Right renal cortex interstitium (tissue), 3 donors: ENCODE data around the gene OR9Q1. TPM values are rescaled to one million over a fixed set of nuclear protein-coding genes. Genes with fewer than 3 reads are reported as not detected.

Source experiments
- DNase-seq, 3 donors: peaks; one replicate each; pipeline ENCODE4 v3.0.0-alpha.2; 2013; ENCODE audit warnings: low read depth in 3 of 3, low spot score in 2 of 3
- polyA plus RNA-seq, 3 donors: library from polyadenylated mRNA; unstranded; fragments of 120-200 nt; gene quantifications; one replicate each; pipeline ENCODE4 v1.2.1, GENCODE V29; 2013; ENCODE audit not compliant: insufficient read length in 3 of 3

The OR9Q1 gene
- polyA plus RNA-seq, 3 donors = not detected

DNA sequence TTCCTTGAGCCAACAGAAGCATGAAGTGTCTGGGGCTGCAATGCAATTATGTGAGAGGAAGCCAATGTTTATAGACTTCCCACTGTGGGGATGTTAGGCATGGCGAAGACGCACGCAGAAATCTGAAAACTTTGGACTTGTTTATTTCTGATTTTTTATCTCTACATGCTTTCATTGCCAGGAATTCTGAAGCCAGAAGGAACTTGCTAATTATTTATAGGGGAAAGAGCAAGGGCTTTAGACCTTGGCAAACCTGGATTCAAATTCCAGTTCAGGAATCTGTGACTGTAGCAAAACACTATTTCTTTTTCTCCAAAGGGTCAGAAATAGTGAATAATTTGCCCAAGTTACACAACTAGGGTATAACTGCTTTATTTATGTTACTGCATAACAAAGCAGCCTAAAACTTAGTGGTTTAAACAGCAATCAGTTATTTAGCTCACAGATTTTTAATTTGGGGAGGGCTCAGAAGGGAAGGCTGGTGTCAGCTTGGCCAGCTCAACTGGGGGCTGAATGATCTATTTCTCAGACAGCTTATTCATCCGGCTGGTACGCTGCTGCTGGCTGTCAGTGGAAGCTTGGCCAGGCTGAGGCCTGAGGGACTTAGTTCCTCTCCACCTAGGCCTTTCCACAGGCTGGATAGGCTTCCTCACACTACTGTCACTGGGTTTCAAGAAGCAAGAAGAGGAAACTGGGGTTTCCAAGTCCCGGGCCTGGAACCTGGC, 5.2 kb downstream of the OR9Q1 start:
- DNase-seq = no peak

DNA sequence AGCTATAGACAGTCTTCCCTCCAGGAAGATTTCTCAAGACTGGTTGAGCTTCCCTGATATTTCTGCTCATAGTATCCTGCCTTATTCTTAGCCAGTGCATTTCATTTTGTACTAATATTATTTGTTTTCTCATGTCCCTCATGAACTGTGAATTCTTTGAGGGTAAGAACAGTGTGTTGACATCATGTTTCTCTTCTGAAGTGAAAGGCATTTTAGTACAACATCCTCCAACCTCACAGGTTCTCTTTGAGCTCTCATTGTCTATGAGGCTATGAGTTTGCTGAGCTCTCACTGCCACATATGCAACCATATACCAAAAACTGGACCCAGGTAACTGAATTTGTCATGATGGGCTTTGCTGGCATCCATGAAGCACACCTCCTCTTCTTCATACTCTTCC, 7.0 kb downstream of the OR9Q1 start, which contains the start of gene OR6Q1:
Gene OR6Q1, plus strand, starts transcription at position 301 of the 400 bp plus-strand sequence. Its CDS starts 0 bp downstream, at position 301.
- no peak for DNase-seq

DNA sequence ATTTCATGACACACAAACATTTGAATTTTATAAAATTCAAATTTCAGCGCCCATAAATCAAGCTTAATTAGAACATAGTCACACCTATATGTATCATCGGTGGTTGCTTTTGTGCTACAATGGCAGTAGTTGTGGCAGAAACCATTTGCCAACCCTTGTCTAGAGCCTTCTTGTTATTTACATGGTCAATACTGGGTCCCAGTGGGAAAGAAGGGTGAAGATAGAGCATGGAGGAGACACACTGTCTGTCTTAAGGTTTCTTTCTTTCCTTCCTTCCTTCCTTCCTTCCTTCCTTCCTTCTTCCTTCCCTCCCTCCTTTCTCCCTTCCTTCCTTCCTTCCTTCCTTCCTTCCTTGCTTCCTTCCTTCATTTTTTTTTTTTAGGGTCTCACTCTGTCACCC, 10.8 kb downstream of the OR9Q1 start:
- DNase-seq = no peak

DNA sequence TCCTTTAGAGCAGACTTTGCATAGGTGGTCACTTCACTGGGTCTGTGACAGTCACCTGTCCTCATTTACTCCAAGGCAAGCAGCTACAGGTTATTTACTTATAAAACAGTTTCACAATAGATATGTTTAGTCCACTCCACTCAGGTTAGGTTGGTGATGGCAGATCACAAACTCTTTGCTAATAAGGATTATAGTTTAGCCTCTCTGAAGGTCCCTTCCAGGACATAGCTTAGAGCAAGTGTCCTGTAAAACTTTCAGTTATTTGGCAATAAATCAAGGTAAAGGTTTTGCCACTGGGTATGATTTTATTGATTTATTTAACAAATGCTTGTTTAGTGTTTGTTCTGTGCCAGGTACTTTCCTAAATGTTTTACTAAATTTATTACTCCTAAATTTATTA, 15.9 kb downstream of the OR9Q1 start:
- no peak for DNase-seq

DNA sequence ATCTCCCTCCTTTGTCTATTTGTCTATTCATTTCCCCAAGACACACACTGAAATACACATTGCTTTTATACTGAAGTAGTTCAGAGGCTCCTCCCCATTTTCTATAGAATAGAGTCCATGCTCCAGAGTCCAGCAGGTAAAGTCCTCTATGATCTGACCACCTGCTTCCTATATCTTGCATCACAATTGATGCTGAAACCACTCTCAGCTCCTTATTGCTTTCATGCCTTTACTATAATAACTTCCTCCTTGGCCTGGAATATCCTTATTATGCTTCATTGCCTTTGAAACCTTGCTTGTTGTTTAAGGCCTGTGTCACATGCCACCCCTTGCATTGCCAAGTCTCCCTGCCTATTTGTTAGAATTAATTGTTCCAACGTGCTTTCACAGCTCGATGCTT, 19.7 kb downstream of the OR9Q1 start:
- DNase-seq = no peak

DNA sequence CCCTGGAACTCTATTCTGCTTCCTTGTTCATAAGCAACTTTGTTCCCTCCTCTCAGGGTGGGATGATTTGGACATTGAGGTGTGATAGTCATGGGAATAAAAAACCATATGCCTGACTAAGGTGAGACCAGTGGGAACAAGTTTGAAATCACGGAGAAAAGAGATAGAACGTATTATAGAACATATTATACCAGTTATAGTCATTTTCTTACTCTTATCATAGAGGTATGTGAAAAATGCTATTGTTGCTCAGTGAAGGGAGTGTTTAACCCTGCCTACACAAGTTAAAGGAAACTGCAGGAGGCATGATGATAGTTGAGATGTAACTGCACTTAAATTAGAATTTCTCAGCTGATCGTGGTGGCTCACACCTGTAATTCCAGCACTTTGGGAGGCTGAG, 22.6 kb downstream of the OR9Q1 start:
- DNase-seq = no peak

DNA sequence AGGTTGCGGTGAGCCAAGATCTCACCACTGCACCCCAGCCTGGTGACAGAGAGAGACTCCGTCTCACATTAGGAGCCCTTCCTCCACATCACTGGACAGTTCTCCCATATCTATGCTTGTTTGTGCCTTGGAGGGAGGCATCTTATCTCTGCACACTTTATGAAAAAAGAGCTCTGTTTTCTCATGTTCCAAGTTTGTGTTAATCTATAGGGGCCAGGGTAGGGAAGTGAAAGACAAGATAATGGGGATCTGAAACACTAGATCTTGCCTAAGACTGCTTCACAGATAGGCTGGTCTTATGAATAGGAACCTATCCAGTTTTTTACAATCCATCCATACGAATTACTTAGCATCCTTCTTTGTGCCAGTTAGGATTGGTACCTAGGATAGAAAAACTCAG, 24.1 kb downstream of the OR9Q1 start:
- DNase-seq = no peak

DNA sequence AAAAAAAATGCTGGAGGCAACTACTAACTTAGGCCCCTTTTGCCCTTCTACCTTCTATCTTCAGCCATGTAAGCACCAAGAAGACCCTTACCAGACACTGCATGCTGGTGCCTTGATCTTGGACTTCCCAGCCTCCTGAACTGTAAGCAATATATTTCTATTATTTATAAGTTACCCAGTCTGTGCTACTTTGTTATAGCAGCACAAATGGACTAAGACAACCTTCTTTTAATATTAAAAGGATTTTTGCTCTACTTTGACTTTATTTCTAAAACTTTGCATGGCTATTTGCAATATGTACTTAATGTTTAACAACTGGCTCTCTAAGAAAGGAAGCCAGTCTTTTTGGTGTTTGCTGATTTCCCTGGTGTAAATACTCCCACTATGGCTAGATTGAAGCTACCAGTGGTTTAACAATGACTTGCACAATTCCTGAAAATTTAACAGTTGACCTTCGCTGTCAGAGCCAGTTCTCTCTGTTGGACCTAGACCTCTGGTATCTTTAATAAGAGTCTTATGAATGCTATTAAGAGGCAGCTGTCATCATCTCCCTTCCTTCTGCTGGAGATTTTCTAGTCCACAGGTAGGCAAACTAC, 32.2 kb downstream of the OR9Q1 start:
- no peak for DNase-seq

DNA sequence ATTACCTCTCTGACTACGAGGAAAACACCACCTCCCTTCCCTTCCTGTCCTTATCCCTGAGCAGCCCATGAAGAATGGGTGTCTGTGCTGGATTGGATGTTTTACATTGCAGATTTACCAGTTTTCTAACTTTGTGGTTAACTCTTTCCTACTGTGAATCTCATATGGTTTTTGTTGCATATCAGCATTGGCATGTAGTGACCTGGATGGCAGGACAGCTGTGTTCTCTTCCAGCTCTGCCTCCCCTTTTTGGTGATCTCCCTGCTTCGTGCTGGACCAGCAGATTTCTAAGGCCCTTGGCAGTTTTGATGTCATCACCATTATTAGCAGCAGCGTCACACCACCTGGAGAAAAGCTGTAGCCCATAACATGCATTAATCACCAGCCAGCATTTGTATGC, 33.8 kb downstream of the OR9Q1 start:
- no peak for DNase-seq

DNA sequence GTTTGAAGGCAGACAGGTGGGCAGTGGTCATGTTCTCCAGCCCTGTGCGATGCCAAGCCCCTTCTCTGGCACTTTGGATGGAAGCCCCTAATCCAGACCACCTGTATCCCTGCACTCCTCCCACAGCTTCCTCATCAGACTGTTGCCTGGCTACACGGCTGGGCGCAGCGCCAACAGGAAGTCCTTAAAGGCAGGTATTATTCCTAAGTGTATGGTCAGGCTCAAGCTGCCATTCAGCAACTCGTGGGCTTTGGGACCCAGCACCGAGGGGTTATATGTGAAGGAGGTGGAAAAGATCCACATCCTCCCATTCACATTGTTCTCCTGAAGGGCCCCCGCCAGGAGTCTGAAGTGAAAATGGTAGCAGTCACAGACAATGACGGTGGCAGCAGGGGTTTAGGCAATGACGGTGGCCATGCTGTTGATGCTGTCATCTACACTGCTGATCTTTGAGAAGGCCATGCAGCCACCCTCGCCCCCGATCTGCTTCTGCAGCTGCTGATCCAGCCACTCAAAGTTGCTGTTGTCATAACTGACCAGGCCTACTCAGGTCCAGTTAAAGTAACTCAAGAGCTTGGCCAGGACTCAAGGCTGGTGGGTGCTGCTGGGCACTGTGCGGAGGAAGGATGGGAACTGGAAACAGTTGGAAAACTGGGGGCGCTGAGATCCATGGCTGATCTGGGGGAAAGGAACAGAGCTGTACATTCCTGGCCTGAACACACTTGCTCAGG, 34.8 kb downstream of the OR9Q1 start:
- DNase-seq = no peak

DNA sequence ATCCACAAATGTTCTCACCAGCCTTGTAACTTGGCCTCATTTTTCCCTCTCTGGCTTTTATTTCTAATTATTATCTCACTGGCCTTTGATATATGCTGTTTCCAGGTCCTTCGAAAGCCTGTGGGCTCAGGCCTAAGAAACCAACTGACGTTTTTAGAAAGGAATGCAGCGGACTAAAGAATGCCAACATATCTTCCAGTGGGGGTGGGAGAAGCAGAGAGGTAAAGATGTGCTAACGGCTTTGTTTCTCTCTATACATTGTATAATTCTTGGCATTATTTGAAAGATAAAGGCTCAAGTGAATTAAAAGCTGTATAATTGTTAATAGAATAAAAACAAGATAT, 35.3 kb downstream of the OR9Q1 start:
- DNase-seq = no peak

DNA sequence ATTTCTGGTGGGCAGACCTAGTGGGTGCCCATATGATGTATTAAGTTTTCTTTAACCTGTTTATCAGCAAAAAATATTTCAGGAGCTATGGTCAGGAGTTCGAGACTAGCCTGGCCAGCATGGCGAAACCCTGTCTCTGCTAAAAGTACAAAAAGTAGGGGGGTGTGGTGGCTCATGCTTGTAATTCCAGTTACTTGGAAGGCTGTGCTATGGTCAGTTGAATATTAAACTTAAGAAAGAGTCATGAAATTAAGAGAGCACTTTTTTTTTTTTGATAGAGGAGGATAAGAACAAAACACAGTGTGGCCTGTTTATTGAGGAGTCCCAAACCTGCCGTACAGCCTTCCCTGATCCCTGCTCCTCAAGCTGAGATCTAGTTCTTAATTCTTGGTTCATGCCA, 36.9 kb downstream of the OR9Q1 start:
- no peak for DNase-seq

DNA sequence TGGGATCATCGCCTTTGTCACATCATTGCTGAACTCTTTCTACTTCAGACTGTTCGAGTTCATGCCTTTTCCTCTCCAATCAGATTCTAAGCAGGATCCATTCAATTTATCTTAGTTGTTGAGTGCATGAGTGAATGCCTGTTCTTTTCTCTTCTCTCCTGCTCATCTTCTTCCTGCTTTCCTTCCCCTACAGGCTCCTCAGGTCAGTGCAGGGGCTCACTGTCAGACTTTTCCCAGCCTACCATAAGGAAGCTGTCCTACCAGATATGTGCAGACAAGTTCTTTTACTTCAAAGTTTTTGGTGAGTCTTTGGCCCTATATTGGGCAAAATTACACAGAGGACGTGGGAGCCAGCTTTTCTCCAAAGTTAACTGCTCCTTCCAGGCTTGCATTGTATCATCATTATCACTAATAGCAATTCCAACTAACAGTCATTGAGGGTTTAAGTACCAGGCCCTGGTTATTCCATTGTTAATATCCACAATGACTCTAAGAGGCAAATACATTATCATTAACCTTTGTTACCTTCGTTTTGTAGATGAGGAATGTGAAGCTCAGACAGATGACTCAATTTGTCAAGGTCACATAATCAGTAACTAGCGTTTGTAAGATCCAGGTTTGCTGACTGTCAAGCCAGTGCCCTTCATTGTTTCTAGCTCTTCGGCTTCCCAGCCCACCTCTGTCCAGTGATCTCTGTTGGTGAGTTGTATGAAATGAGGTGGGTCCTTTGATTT, 37.4 kb downstream of the OR9Q1 start:
- DNase-seq = no peak

DNA sequence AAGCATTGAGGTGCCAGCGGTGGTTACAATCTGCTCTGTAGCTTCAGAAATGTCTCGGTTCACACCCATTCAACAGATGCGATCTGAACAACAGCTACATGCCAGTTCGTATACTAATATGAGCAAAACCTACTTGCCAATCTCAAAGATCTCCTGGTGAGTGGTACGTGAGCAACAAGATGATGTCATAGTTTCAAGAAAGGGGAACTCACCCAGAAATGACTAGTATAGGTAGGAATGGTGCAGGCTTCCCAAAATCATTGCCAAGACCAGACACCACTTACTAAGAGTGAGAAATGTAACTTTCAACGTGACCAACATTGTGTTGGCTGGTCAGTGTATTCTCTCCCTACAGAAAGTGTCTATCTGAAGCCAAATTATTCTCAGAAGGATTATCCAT, 38.1 kb downstream of the OR9Q1 start:
- DNase-seq = no peak

DNA sequence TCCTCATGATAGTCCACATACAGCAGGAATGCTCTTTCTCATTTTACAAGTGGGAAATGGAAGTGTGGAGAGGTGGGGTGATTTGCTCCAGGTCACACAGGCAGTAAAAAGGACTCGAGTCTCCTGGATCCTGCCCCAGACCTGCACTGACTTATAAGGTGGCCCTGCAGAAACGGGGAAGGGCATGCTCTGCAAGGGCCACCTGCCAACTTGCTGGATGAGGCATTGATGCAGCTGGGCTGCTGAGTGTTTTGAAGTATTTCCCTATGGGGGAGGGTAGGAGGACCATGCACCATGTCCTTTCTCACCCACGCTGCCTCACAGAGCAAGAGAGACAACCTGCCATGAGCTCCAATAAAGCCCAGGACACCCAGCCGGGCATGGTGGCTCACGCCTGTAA, 44.0 kb downstream of the OR9Q1 start:
- DNase-seq = no peak

DNA sequence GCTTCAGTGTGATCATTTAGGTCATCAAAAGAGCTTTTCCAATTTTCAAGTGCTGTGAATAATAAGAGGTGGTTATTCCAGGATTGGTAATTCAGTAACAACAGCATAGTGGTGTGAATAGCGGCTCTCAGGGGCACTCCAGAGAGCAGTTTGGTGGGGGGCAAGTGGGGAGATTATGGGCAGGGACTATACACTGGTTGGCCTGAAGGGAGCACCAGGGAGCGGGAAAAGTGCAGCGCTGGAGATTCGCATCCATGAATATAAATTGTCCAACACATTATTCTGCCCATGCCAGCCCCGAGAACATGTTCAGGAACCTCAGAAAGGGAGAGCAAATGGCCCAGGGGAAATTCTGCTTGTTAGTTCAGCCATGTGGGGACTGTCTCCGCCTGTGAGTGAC, 45.0 kb downstream of the OR9Q1 start:
- no peak for DNase-seq

DNA sequence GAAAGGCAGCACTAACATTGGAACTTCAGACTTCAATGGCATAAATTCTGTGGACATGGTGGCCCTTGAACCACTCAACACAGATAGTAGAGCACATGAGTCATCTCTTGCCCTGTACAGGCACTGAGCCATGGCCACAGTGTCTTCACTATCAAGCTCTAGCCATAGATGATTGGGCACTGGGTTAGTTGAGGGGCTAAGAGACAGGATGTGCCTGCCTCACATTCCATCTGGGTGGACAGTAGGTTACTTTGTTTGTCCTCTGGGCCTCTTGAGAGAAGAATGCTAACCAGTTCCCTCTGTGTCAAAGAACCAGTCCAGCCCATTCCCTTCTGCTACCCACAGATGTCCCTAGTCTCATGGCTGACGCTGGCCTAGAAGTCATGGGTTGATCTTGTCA, 46.9 kb downstream of the OR9Q1 start:
- no peak for DNase-seq

DNA sequence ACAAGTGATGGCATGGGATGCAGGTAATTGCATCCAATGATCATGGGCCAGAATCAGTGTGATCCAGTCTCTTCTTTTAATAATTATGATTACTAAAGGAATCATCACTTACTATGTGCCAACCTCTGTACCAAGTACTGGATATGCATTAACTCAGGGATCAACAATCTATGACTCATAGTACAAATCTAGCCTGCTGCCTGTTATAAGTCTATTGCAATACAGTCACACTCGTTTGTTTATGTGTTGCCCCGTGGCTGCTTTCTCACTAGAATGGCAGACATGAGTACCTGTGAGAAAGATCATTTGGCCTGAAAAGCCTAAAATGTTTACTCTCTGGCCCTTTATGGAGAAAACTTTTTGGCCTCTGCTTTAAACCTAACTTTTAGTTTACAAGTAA, 52.1 kb downstream of the OR9Q1 start:
- DNase-seq = no peak

DNA sequence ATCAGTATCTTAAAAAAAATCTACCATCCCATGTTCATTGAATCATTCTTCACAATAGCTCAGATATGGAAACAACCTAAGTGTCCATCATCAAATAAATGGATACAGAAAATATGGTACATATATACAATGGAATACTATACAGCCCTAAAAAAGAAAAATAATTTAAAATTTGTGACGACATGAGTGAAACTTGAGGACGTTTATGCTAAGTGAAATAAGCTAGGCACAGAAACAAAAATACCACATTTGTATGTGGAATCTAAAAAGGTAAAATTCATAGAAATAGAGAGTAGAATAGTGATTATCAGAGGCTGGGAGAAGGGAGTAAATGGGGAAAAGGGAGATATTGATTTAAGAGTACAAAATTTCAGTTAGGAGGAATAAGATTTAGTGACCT, 62.8 kb downstream of the OR9Q1 start:
- DNase-seq = no peak

DNA sequence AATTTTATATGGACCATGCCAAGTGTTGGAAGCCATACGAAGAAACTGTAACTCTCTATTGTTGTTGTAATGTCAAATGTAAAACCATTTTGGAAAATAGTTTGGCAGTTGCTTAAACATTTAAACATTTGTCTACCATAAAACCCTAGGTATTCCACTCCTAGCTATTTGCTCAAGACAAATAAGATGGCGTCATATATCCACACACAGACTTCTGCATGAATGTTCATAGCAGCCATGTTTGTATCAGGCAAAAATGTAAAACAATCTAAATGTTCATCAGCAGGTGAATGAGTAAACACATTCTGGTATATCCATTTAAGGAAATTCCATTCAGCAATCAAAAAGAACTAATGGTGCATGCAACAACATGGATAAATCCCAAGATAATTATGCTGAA, 73.8 kb downstream of the OR9Q1 start:
- no peak for DNase-seq

DNA sequence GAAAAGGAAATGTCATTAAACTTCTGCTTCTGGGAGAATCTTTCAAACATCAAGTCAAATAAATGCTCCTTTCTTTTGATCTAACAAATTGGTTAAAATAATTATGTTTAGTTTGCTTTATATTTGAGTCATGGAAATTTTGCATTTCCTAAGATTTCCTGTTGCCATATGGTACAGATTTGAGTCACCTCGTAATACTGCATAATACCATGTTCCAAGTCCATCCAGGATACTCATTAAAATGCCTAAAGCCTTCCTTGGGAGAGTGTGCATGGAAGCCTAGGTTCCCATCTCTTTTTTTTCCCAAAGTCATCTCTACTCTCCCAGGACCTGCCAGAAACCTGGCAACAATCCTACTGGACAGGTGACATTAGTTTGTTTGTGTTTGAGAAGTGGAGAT, 97.4 kb downstream of the OR9Q1 start:
- no peak for DNase-seq

DNA sequence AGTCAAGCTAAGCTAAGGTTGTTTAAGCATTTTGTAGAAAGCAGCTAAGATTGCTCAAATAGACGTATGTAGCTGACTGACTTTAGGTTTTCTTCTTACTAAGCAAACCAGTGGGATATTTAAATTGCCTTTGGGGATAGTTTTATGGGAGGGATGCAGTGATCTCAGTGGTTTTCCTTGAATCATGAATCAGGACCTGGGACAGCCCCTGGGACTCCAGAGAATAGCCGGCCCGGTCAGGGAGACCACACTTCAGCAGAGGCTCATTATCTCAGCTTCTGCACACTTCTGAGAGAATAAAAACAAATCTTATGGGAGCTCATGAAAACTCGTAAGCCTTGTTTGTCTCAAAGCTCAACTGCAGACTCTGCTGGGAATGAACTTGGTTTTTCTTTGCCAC, 101.8 kb downstream of the OR9Q1 start, which contains the start of gene OR9I1:
Gene OR9I1, minus strand, starts transcription at position 62 of the 400 bp plus-strand sequence. CDS start 6,086 bp downstream, outside the sequence.
- no peak for DNase-seq
